NCI-H2081 (cell line): ENCODE data around the gene SPATA12.

ENCODE experiments used
- DNase-seq, 2 experiments: peaks; one replicate each; lab custom pipeline; 2025; lab: John Stamatoyannopoulos, UW

The SPATA12 gene

GRCh38 chr3:57060089-57060821, at the start of gene SPATA12:
Gene SPATA12 (plus strand): TSS chr3:57060664. CDS start chr3:57073695, 13,031 bp downstream.
- DNase-seq, result no peak

- DNase-seq, result no peak
These were observed 49.4 kb upstream of the SPATA12 start for GRCh38 chr3:57011022-57011421.

GRCh38 chr3:57012847-57013246, 47.6 kb upstream of the SPATA12 start:
- DNase-seq, result no peak

- no peak for DNase-seq
These were observed 45.1 kb upstream of the SPATA12 start for GRCh38 chr3:57015350-57015729.

GRCh38 chr3:57015912-57016311, 44.6 kb upstream of the SPATA12 start:
- DNase-seq, result no peak

GRCh38 chr3:57017459-57017845, 43.0 kb upstream of the SPATA12 start:
- DNase-seq, result no peak

- DNase-seq, result no peak
These were observed 42.2 kb upstream of the SPATA12 start for GRCh38 chr3:57018246-57018645.

GRCh38 chr3:57019057-57019456, 41.4 kb upstream of the SPATA12 start:
- no peak for DNase-seq

- DNase-seq, result no peak
These were observed 35.2 kb upstream of the SPATA12 start for GRCh38 chr3:57025237-57025636.

- DNase-seq, result no peak
These were observed 33.5 kb upstream of the SPATA12 start for GRCh38 chr3:57026944-57027343.

GRCh38 chr3:57029383-57029782, 31.1 kb upstream of the SPATA12 start:
- DNase-seq, result no peak

- no peak for DNase-seq
These were observed 30.5 kb upstream of the SPATA12 start for GRCh38 chr3:57029924-57030323.

GRCh38 chr3:57030721-57031120, 29.7 kb upstream of the SPATA12 start:
- no peak for DNase-seq

- no peak for DNase-seq
These were observed 28.6 kb upstream of the SPATA12 start for GRCh38 chr3:57031631-57032541.

GRCh38 chr3:57036952-57037351, 23.5 kb upstream of the SPATA12 start:
- no peak for DNase-seq

GRCh38 chr3:57038466-57039164, 21.8 kb upstream of the SPATA12 start:
- DNase-seq, result no peak

- no peak for DNase-seq
These were observed 18.8 kb upstream of the SPATA12 start for GRCh38 chr3:57041674-57042073.

- no peak for DNase-seq
These were observed 16.9 kb upstream of the SPATA12 start for GRCh38 chr3:57043518-57043917.

GRCh38 chr3:57046101-57046765, 14.2 kb upstream of the SPATA12 start:
- no peak for DNase-seq

GRCh38 chr3:57048052-57048671, 12.3 kb upstream of the SPATA12 start:
- DNase-seq, result no peak

GRCh38 chr3:57048728-57049127, 11.7 kb upstream of the SPATA12 start:
- DNase-seq, result no peak

GRCh38 chr3:57052662-57053061, 7.8 kb upstream of the SPATA12 start:
- no peak for DNase-seq
